Glutamatergic neuron (in vitro differentiated cells): Measurements from ENCODE around the gene EVA1C. TPM values are rescaled to one million over a fixed set of nuclear protein-coding genes. Genes with fewer than 3 reads are reported as not detected.
"Not testable (repeated sequence)": the region's sequence is repeated elsewhere in the genome, so short reads cannot be mapped to it uniquely, and the experiment has no call there.

Source experiments
- DNase-seq: peaks from one replicate; pipeline ENCODE4 v3.0.0; 2022
- H3K27ac Mint-ChIP-seq: one replicate; pipeline ENCODE4 v1.8.0; 2020; ENCODE audit warnings: mild to moderate bottlenecking, mixed read lengths, inconsistent platforms; ENCODE audit not compliant: unreplicated experiment
- H3K27me3 Mint-ChIP-seq: one replicate; pipeline ENCODE4 v1.8.0; 2020; ENCODE audit warnings: mild to moderate bottlenecking, moderate library complexity, mixed read lengths, inconsistent platforms; ENCODE audit not compliant: unreplicated experiment
- H3K36me3 Mint-ChIP-seq: one replicate; pipeline ENCODE4 v1.8.0; 2020; ENCODE audit warnings: mild to moderate bottlenecking, mixed read lengths, inconsistent platforms; ENCODE audit not compliant: unreplicated experiment
- H3K4me1 Mint-ChIP-seq: one replicate; pipeline ENCODE4 v1.8.0; 2020; ENCODE audit warnings: mild to moderate bottlenecking, low read depth, mixed read lengths, inconsistent platforms; ENCODE audit not compliant: unreplicated experiment
- H3K4me3 Mint-ChIP-seq: one replicate; pipeline ENCODE4 v1.8.0; 2020; ENCODE audit warnings: mild to moderate bottlenecking, mixed read lengths, inconsistent platforms; ENCODE audit not compliant: unreplicated experiment
- H3K9me3 Mint-ChIP-seq: one replicate; pipeline ENCODE4 v1.8.0; 2020; ENCODE audit warnings: mild to moderate bottlenecking, moderate library complexity, mixed read lengths, inconsistent platforms; ENCODE audit not compliant: unreplicated experiment
- CTCF ChIP-seq: fragments of 200-600 bp; sonication (generic); IDR thresholded peaks from one replicate; pipeline ENCODE4 v1.5.0; 2021; ENCODE audit not compliant: partially characterized antibody, unreplicated experiment
- total RNA-seq: library from RNA; stranded (reverse); fragmentation: NEBNext Ultra II Directional; extraction: Animal tissue kit (Norgen Biotek cat#: 25700); gene quantifications from one replicate; pipeline ENCODE4 v1.2.1, GENCODE V29; 2021; ENCODE audit not compliant: unreplicated experiment

The EVA1C gene
- total RNA-seq, 1 donor from 2014 or later = 2.5 TPM

GRCh38 chr21:32367158-32367557 lies 45.3 kb upstream of the EVA1C start:
- Mint-ChIP-seq H3K4me3 (no peak overlapping the region), H3K27ac (no peak overlapping the region), H3K36me3 (peaks cover 4% of the 10 kb centered on the region), H3K4me1 (peaks cover 7% of the 10 kb centered on the region), H3K27me3 (no peaks in the 10 kb centered on the region), H3K9me3 (no peaks in the 10 kb centered on the region)
- no peak for DNase-seq
- no peak for TF ChIP-seq CTCF

- Mint-ChIP-seq H3K9me3 (no peaks in the 10 kb centered on the region), H3K36me3 (no peaks in the 10 kb centered on the region), H3K4me3 (no peak overlapping the region), H3K27ac (no peak overlapping the region), H3K4me1 (peaks cover 7% of the 10 kb centered on the region), H3K27me3 (no peaks in the 10 kb centered on the region)
- no peak for TF ChIP-seq CTCF
- no peak for DNase-seq
Measured at GRCh38 chr21:32368386-32368785, 44.1 kb upstream of the EVA1C start.

GRCh38 chr21:32368961-32369360 lies 43.5 kb upstream of the EVA1C start:
- H3K9me3 Mint-ChIP-seq, DNase-seq, H3K27ac Mint-ChIP-seq, H3K36me3 Mint-ChIP-seq, H3K27me3 Mint-ChIP-seq, H3K4me3 Mint-ChIP-seq, H3K4me1 Mint-ChIP-seq: not testable (repeated sequence)

GRCh38 chr21:32370998-32371766 lies 41.3 kb upstream of the EVA1C start:
- no peak overlapping the region for H3K27ac Mint-ChIP-seq

GRCh38 chr21:32371913-32372314 lies 40.6 kb upstream of the EVA1C start:
- no peaks in the 10 kb centered on the region for H3K36me3 Mint-ChIP-seq
- H3K27ac Mint-ChIP-seq = no peak overlapping the region
- no peak overlapping the region for H3K4me3 Mint-ChIP-seq
- DNase-seq = no peak
- H3K9me3 Mint-ChIP-seq = no peaks in the 10 kb centered on the region
- H3K4me1 Mint-ChIP-seq = no peaks in the 10 kb centered on the region
- no peak for TF ChIP-seq CTCF
- no peaks in the 10 kb centered on the region for H3K27me3 Mint-ChIP-seq

More at GRCh38 chr21:32370998-32371766, 41.3 kb upstream of the EVA1C start:
- no peaks in the 10 kb centered on the region for H3K9me3 Mint-ChIP-seq
- H3K27me3 Mint-ChIP-seq = no peaks in the 10 kb centered on the region
- no peaks in the 10 kb centered on the region for H3K36me3 Mint-ChIP-seq
- H3K4me3 Mint-ChIP-seq = no peak overlapping the region
- DNase-seq = no peak
- no peaks in the 10 kb centered on the region for H3K4me1 Mint-ChIP-seq
- no peak for TF ChIP-seq CTCF
